ENCODE data around the gene PIK3R1. TPM values are rescaled to one million over a fixed set of nuclear protein-coding genes. Genes with fewer than 3 reads are reported as not detected.
"Not testable (repeated sequence)": the region's sequence is repeated elsewhere in the genome, so short reads cannot be mapped to it uniquely, and the experiment has no call there.

Gene PIK3R1
- total and polyA plus RNA-seq, 8 donors: 9.2 to 280 (median 52.3) TPM

DNA sequence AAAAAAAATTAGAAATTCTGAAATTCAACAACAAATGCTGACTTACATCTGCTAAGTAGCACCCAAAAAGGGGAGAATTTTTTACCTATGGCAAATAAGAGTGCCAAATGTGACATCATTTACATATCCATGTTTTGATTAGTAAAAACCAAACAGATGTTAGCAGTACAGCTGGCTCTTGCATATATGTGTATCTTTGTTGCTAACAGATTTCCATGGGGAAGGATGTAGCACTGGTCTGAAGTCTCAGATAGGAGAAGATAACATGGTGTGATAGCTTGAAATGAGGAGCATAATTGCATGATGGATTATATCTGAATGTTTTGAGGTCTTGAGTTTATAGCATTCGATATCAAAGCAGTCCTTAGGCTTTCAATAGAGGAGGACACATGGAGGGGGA, 17.5 kb downstream of the PIK3R1 start:
- H3K9me3 ChIP-seq: no peaks in the 10 kb centered on the region
- H3K4me1 ChIP-seq: peaks cover 5 to 98% (median 48%) of the 10 kb centered on the region in 4 donors
- DNase-seq: no peak
- intact Hi-C loops (cut with DNase I; ENCODE audit: low total_unique reads): no loop called here
- H3K27me3 ChIP-seq: no peaks in the 10 kb centered on the region
- H3K36me3 ChIP-seq: peaks cover 0 to 24% (median 21%) of the 10 kb centered on the region in 4 donors
- 61 to 82% (median 76%) methylated on average over 1 of the region's 1 CpG for WGBS, 5 donors
- H3K27ac ChIP-seq: no peak overlapping the region
- H3K4me3 ChIP-seq: no peak overlapping the region
- TF ChIP-seq, protein P1, sequence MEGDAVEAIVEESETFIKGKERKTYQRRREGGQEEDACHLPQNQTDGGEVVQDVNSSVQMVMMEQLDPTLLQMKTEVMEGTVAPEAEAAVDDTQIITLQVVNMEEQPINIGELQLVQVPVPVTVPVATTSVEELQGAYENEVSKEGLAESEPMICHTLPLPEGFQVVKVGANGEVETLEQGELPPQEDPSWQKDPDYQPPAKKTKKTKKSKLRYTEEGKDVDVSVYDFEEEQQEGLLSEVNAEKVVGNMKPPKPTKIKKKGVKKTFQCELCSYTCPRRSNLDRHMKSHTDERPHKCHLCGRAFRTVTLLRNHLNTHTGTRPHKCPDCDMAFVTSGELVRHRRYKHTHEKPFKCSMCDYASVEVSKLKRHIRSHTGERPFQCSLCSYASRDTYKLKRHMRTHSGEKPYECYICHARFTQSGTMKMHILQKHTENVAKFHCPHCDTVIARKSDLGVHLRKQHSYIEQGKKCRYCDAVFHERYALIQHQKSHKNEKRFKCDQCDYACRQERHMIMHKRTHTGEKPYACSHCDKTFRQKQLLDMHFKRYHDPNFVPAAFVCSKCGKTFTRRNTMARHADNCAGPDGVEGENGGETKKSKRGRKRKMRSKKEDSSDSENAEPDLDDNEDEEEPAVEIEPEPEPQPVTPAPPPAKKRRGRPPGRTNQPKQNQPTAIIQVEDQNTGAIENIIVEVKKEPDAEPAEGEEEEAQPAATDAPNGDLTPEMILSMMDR (IDR thresholded peaks at IDR 0.05): no peak
- TF ChIP-seq POLR2A (IDR thresholded peaks at IDR 0.05) (no peak), POLR2AphosphoS5 (IDR thresholded peaks at IDR 0.05) (no peak), EP300 (IDR thresholded peaks at IDR 0.05) (no peak)

- Histone ChIP-seq H3K4me1 (peaks cover 20 to 98% (median 57%) of the 10 kb centered on the region in 4 donors), H3K36me3 (peaks cover 0 to 14% (median 13%) of the 10 kb centered on the region in 4 donors)
- H3K27ac ChIP-seq; H3K27me3 ChIP-seq; H3K4me3 ChIP-seq; DNase-seq; H3K9me3 ChIP-seq; intact Hi-C loops (cut with DNase I; ENCODE audit: low total_unique reads): not testable (repeated sequence)
- 91 to 100% (median 92%) methylated on average over 2 of the region's 2 CpGs for WGBS, 5 donors
Measured at GRCh38 chr5:68235229-68235628, 19.7 kb downstream of the PIK3R1 start.

- H3K36me3 ChIP-seq: no peaks in the 10 kb centered on the region
- H3K9me3 ChIP-seq: no peaks in the 10 kb centered on the region
- TF ChIP-seq EP300 (IDR thresholded peaks at IDR 0.05) (no peak), POLR2AphosphoS5 (IDR thresholded peaks at IDR 0.05) (no peak), POLR2A (IDR thresholded peaks at IDR 0.05) (no peak)
- TF ChIP-seq, protein P1 (IDR thresholded peaks at IDR 0.05): no peak
- DNase-seq: no peak
- peak overlapping the region in 2 of 5 donors; percentile 7 to 44 for H3K27ac ChIP-seq
- intact Hi-C loops (cut with DNase I; ENCODE audit: low total_unique reads): no loop called here
- WGBS, 5 donors: 52 to 80% (median 76%) methylated on average over 2 of the region's 2 CpGs
- H3K4me1 ChIP-seq: peaks cover 13 to 98% (median 57%) of the 10 kb centered on the region in 4 donors
- no peaks in the 10 kb centered on the region for H3K27me3 ChIP-seq
- no peak overlapping the region for H3K4me3 ChIP-seq
Measured at GRCh38 chr5:68237715-68238114, 22.2 kb downstream of the PIK3R1 start.

- Histone ChIP-seq H3K4me3 (peak overlapping the region in 1 of 4 donors; percentile 0), H3K4me1 (peaks cover 13 to 95% (median 61%) of the 10 kb centered on the region in 4 donors), H3K27ac (peak overlapping the region in 4 of 5 donors; percentile 29 to 61 (median 53)), H3K27me3 (no peaks in the 10 kb centered on the region), H3K36me3 (no peaks in the 10 kb centered on the region), H3K9me3 (no peaks in the 10 kb centered on the region)
- 10 to 21% (median 13%) methylated on average over 6 to 7 of the region's 7 CpGs for WGBS, 5 donors
- intact Hi-C loops (cut with DNase I; ENCODE audit: low total_unique reads): no loop called here
- TF ChIP-seq, protein P1 (IDR thresholded peaks at IDR 0.05): no peak
- TF ChIP-seq POLR2AphosphoS5 (IDR thresholded peaks at IDR 0.05) (peak; percentile 29 to 63 (median 36)), EP300 (IDR thresholded peaks at IDR 0.05) (no peak), POLR2A (IDR thresholded peaks at IDR 0.05) (no peak)
- peak; percentile 63 to 85 for DNase-seq
Measured at GRCh38 chr5:68239487-68239886, 23.9 kb downstream of the PIK3R1 start.

DNA sequence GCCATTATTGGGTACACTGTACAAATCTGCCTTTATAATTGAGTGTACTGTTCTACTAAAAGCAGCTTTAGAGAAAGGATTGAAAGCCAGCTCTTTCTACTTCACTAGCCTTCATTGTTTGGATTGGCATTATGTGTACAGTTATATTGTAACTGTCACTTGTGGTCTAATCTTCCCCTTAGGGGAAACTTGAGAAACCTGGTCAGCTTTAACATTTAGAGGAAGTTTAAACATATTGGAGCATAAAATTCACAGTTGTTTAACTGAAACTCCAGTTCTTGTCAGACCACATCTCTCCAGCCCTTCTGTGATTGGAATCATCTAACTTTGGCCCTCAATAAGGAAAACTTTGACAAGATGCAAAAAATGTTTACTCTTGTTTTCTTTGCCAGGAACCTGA, 24.6 kb downstream of the PIK3R1 start:
- H3K36me3 ChIP-seq: no peaks in the 10 kb centered on the region
- intact Hi-C loops (cut with DNase I; ENCODE audit: low total_unique reads): no loop called here
- peaks cover 13 to 96% (median 61%) of the 10 kb centered on the region in 4 donors for H3K4me1 ChIP-seq
- H3K27me3 ChIP-seq: no peaks in the 10 kb centered on the region
- no peaks in the 10 kb centered on the region for H3K9me3 ChIP-seq
- H3K4me3 ChIP-seq: no peak overlapping the region
- H3K27ac ChIP-seq: peak overlapping the region in 4 of 5 donors; percentile 29 to 61 (median 53)
- no peak for DNase-seq
- TF ChIP-seq POLR2A (IDR thresholded peaks at IDR 0.05) (no peak), EP300 (IDR thresholded peaks at IDR 0.05) (no peak), POLR2AphosphoS5 (IDR thresholded peaks at IDR 0.05) (no peak)
- TF ChIP-seq, protein P1 (IDR thresholded peaks at IDR 0.05): no peak

Measured in stomach (tissue), 9 donors.